NCI-H524 treated with DMSO at 0.1 percent for 48 hours (cell line): ENCODE measurements around the gene BDKRB1.
"Not testable (repeated sequence)": the region's sequence is repeated elsewhere in the genome, so short reads cannot be mapped to it uniquely, and the experiment has no call there.

Experiments used
- DNase-seq: peaks from one replicate; lab custom pipeline; 2025; lab: John Stamatoyannopoulos, UW

BDKRB1 gene

GRCh38 chr14:96235426-96235825 lies 20.6 kb upstream of the BDKRB1 start:
- DNase-seq: no peak

GRCh38 chr14:96237641-96238040 lies 18.4 kb upstream of the BDKRB1 start:
- DNase-seq: no peak

- no peak for DNase-seq
These were observed 17.2 kb upstream of the BDKRB1 start for GRCh38 chr14:96238676-96239265.

GRCh38 chr14:96239711-96240141 lies 16.3 kb upstream of the BDKRB1 start:
- DNase-seq: no peak

GRCh38 chr14:96240641-96241040 lies 15.4 kb upstream of the BDKRB1 start:
- no peak for DNase-seq

GRCh38 chr14:96242126-96242525 lies 13.9 kb upstream of the BDKRB1 start:
- DNase-seq: no peak

GRCh38 chr14:96243785-96244184 lies 12.2 kb upstream of the BDKRB1 start:
- DNase-seq: no peak

- not testable (repeated sequence) for DNase-seq
These were observed 10.9 kb upstream of the BDKRB1 start for GRCh38 chr14:96245074-96245473.

GRCh38 chr14:96245710-96246538 lies 10.1 kb upstream of the BDKRB1 start:
- DNase-seq: no peak

- no peak for DNase-seq
These were observed 9.5 kb upstream of the BDKRB1 start for GRCh38 chr14:96246539-96246847.

GRCh38 chr14:96247031-96247430 lies 9.0 kb upstream of the BDKRB1 start:
- DNase-seq: no peak

- no peak for DNase-seq
These were observed 7.0 kb upstream of the BDKRB1 start for GRCh38 chr14:96249029-96249428.

- no peak for DNase-seq
These were observed 5.5 kb upstream of the BDKRB1 start for GRCh38 chr14:96250485-96250884.

- DNase-seq: no peak
These were observed 4.3 kb upstream of the BDKRB1 start for GRCh38 chr14:96251656-96252155.

GRCh38 chr14:96252323-96252998 lies 3.5 kb upstream of the BDKRB1 start:
- peak; percentile 85 for DNase-seq

- peak; percentile 100 for DNase-seq
These were observed 2.9 kb upstream of the BDKRB1 start for GRCh38 chr14:96252999-96253539.

GRCh38 chr14:96254687-96255086 lies 1.3 kb upstream of the BDKRB1 start:
- no peak for DNase-seq

- DNase-seq: no peak
These were observed 397 bp downstream of the BDKRB1 start for GRCh38 chr14:96256407-96256806.

- no peak for DNase-seq
These were observed 1.0 kb downstream of the BDKRB1 start for GRCh38 chr14:96257056-96257455.

- no peak for DNase-seq
These were observed 1.9 kb downstream of the BDKRB1 start for GRCh38 chr14:96257900-96258299.

GRCh38 chr14:96260341-96260821 lies 4.4 kb downstream of the BDKRB1 start:
- DNase-seq: no peak

GRCh38 chr14:96261053-96261452 lies 5.0 kb downstream of the BDKRB1 start:
- no peak for DNase-seq
